ENCODE data around the gene GNAI3. TPM values are rescaled to one million over a fixed set of nuclear protein-coding genes. Genes with fewer than 3 reads are reported as not detected.

Gene GNAI3
- polyA plus RNA-seq, 1 experiment, result 4.7 TPM

DNA sequence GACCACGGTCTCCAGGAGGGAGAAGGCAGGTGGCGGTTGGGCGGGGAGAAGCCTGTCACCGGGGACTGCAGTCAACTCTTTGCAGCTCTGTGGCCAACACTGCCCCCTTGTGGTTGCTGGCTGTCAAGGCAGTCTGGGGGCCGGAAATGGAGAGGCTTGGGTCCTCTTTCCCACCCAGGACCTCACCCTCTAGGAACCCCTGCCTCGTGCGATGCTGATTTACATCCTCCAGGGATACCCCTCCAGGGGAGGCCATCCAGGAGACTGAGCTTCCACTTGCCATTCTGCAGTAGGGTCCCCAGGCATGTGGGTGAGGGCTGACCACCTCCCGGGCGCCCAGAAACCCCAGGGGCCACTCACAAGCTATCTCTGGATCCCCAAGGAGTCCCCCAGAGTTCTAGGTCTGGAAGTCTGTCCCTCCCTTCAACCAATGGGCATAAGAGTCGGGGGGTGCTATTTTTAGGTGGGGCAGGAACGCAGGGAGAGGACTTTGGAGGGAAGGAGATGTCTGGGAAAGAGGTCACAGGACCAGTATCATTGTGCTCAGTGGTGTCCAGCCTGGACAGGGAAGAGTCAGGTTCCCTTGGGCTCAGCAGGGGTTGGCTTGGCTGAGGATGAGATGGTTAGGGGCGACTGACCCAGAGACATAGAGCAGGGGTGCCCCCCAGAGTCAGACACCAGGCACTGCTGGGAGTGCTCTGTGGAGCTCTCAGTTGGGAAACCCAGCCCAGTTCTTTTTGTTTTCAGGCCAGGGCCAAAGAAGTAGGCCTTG, 15.9 kb upstream of the GNAI3 start:
- ChIA-PET POLR2A (interaction anchor here (0.6 to 1.0 kb wide), 2 partner anchors 13 to 33 kb away, joined by 3 read pairs; no protein-coding TSS in a partner anchor), CTCF (interaction anchor here (0.6 to 26.3 kb wide), 69 partner anchors 10 to 713 kb away, joined by 3 to 1371 read pairs (median 4); partner anchors contain the start of genes AHCYL1, AMIGO1, AMPD2 and ATXN7L2)
- TF ChIP-seq, protein P1, sequence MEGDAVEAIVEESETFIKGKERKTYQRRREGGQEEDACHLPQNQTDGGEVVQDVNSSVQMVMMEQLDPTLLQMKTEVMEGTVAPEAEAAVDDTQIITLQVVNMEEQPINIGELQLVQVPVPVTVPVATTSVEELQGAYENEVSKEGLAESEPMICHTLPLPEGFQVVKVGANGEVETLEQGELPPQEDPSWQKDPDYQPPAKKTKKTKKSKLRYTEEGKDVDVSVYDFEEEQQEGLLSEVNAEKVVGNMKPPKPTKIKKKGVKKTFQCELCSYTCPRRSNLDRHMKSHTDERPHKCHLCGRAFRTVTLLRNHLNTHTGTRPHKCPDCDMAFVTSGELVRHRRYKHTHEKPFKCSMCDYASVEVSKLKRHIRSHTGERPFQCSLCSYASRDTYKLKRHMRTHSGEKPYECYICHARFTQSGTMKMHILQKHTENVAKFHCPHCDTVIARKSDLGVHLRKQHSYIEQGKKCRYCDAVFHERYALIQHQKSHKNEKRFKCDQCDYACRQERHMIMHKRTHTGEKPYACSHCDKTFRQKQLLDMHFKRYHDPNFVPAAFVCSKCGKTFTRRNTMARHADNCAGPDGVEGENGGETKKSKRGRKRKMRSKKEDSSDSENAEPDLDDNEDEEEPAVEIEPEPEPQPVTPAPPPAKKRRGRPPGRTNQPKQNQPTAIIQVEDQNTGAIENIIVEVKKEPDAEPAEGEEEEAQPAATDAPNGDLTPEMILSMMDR (IDR thresholded peaks at IDR 0.05; ENCODE audit: insufficient read depth, low read depth, low read length), result peak; percentile 96
- no peaks in the 10 kb centered on the region; the same call in 1 of the 2 replicates for H3K27me3 ChIP-seq (ENCODE audit: control insufficient read depth, insufficient read depth, low read length)
- H3K4me3 ChIP-seq (ENCODE audit: low read depth, low read length), result no peak overlapping the region
- DNase-seq (ENCODE audit: low read depth), result no peak
- H3K36me3 ChIP-seq (ENCODE audit: control insufficient read depth, insufficient read depth, low read length), result no peaks in the 10 kb centered on the region

DNA sequence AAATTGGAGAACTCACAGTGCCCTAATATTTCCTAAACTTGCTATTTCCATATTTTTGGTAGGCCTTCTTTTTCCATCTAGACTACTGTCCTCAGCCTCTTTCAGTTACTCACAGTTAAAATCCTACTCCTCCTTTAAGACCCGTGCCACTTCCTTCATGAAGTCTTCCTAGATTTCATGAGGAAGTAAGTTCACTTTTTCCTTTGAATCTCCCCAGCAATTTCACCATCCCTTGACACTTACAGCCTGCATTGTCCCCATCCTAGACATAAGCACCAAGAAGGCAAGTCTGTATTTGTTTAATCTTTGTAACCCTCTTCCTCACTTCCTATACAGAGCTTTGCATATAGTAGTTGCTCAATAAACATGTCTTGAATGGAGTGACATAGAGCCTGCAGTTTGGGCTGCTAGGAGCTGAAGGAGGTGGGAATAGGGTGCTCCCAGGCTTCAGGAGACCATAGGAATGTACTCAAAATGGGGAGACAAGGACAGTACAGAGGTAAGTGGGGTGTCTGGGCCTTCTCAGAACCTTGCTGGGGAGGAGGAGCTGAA, 14.0 kb upstream of the GNAI3 start:
- Histone ChIP-seq H3K27me3 (ENCODE audit: control insufficient read depth, insufficient read depth, low read length) (peaks cover 3% of the 10 kb centered on the region; the same call in 1 of the 2 replicates), H3K36me3 (ENCODE audit: control insufficient read depth, insufficient read depth, low read length) (no peaks in the 10 kb centered on the region), H3K4me3 (ENCODE audit: low read depth, low read length) (no peak overlapping the region)
- TF ChIP-seq, protein P1 (IDR thresholded peaks at IDR 0.05; ENCODE audit: insufficient read depth, low read depth, low read length), result no peak
- CTCF ChIA-PET, result interaction anchor here (0.7 to 26.3 kb wide), 6 partner anchors 9 to 451 kb away, joined by 3 to 1371 read pairs (median 12); partner anchors contain the start of genes AHCYL1, AMIGO1, ATXN7L2 and CYB561D1
- POLR2A ChIA-PET, result no interaction called here
- DNase-seq (ENCODE audit: low read depth), result no peak

DNA sequence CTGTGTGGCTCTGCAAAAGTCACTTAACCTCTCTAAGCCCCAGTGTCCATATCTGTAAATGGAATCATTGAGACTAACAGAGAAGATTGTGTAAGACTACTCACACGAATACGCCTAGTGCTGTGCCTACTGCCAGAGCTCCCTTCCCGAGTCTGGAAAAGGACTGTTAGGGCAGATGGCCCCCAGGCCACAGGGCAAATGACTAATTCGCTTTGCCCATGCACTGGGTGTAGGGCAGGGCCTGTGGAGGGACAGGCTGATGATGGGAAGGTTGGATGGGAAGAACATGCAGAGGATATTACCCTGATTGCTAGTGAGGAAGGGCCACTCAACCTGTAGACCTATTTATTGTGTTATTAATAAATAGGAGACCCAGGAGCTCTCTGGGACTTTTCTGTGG, 12.9 kb upstream of the GNAI3 start:
- POLR2A ChIA-PET, result no interaction called here
- Histone ChIP-seq H3K4me3 (ENCODE audit: low read depth, low read length) (no peak overlapping the region), H3K36me3 (ENCODE audit: control insufficient read depth, insufficient read depth, low read length) (no peaks in the 10 kb centered on the region), H3K27me3 (ENCODE audit: control insufficient read depth, insufficient read depth, low read length) (peaks cover 3% of the 10 kb centered on the region; the same call in 1 of the 2 replicates)
- TF ChIP-seq, protein P1 (IDR thresholded peaks at IDR 0.05; ENCODE audit: insufficient read depth, low read depth, low read length), result no peak
- CTCF ChIA-PET, result interaction anchor here (1.4 to 26.3 kb wide), 3 partner anchors 8 to 271 kb away, joined by 4 to 1371 read pairs (median 82); partner anchors contain the start of genes AMIGO1, ATXN7L2, CYB561D1 and GPR61
- DNase-seq (ENCODE audit: low read depth), result no peak

DNA sequence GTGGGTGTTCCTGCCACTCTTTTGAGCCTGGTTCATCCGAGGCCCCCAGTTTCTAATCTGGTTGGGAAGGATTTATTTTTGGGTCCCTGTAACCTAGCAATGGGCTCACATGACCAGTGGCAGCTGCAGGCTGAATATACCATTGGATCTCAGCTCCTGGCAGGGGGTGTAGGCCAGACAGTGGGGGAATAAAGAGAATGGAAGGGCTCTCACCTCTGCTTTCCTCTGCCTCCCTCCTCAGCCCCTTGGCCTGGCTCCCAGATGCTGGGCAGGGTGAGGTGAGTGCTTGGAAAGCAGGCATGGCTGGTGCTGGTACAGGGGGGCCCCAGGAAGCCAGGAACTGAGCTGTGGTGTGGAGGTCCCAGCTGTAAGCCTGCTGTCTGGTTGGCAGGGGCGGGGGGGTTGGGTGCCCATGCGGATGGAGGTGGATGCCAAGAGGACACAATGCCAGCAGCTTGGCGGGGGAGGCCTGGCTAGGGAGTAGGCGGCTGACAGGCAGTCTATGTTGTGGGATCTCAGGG, 12.4 kb upstream of the GNAI3 start:
- no peak overlapping the region for H3K4me3 ChIP-seq (ENCODE audit: low read depth, low read length)
- CTCF ChIA-PET, result interaction anchor here (1.4 to 26.3 kb wide), 3 partner anchors 7 to 272 kb away, joined by 4 to 1371 read pairs (median 82); partner anchors contain the start of genes AMIGO1, ATXN7L2, CYB561D1 and GPR61
- no peaks in the 10 kb centered on the region for H3K36me3 ChIP-seq (ENCODE audit: control insufficient read depth, insufficient read depth, low read length)
- peaks cover 5% of the 10 kb centered on the region; the same call in 1 of the 2 replicates for H3K27me3 ChIP-seq (ENCODE audit: control insufficient read depth, insufficient read depth, low read length)
- TF ChIP-seq, protein P1 (IDR thresholded peaks at IDR 0.05; ENCODE audit: insufficient read depth, low read depth, low read length), result no peak
- POLR2A ChIA-PET, result no interaction called here
- DNase-seq (ENCODE audit: low read depth), result no peak
